D721Med (cell line): ENCODE data around the gene PPP1R7.

Experiments
- DNase-seq: peaks from one replicate; pipeline ENCODE4 v3.0.0; 2011; ENCODE audit warnings: low spot score; ENCODE audit not compliant: insufficient read length
- FAIRE-seq: peaks from 2 replicates; lab custom pipeline; 2011; peaks lifted over from hg19 to GRCh38; lab: Jason Lieb, UNC
- TF ChIP-seq, protein P1 (sequence below): IDR thresholded peaks from 2 replicates; pipeline ENCODE4 v1.5.1; 2012; ENCODE audit warnings: mild to moderate bottlenecking, control low read depth; ENCODE audit not compliant: insufficient read depth; ENCODE audit errors: missing control alignments

The PPP1R7 gene

DNA sequence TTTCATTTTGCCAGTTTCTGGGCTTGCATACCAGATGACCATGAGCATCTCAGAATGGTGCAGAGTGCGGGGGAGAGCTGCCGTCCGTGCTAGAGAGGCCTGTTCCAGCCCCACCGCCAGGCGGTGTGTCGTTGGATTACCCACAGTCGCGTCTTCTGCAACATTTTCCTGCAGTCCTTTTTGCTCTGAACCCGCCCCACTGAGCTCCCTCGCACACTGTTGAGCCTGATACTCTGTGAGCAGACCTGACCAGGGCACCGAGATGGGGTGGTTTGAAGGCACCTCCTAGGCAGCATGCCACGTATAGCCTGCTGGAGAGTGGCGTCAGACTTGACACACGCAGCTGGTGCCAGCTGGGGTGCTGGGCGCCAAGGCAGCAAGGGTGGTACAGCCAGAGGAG, 18.1 kb downstream of the PPP1R7 start:
- FAIRE-seq: no peak
- TF ChIP-seq, protein P1, sequence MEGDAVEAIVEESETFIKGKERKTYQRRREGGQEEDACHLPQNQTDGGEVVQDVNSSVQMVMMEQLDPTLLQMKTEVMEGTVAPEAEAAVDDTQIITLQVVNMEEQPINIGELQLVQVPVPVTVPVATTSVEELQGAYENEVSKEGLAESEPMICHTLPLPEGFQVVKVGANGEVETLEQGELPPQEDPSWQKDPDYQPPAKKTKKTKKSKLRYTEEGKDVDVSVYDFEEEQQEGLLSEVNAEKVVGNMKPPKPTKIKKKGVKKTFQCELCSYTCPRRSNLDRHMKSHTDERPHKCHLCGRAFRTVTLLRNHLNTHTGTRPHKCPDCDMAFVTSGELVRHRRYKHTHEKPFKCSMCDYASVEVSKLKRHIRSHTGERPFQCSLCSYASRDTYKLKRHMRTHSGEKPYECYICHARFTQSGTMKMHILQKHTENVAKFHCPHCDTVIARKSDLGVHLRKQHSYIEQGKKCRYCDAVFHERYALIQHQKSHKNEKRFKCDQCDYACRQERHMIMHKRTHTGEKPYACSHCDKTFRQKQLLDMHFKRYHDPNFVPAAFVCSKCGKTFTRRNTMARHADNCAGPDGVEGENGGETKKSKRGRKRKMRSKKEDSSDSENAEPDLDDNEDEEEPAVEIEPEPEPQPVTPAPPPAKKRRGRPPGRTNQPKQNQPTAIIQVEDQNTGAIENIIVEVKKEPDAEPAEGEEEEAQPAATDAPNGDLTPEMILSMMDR: no peak

DNA sequence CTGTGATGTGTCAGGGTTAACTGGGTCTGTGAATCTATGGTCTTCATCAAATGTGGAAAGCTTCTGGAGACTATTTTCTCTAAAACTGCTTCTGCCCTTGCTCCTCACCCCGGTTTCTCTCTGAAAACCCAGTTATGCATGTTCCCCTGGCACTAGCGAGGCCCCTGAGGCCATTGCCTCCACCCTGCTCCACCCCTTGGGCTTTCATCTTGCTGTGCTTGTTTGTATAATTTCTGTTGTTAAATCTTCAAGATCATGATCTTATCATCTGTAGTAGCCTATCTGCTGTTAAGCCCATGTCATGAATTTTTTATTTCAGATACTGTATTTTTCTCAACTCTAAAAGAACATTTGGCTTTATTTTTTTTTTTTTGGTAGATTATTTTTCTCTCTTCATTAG, 23.3 kb downstream of the PPP1R7 start:
- TF ChIP-seq, protein P1: no peak
- no peak for DNase-seq
- no peak for FAIRE-seq

More for the DNA sequence above, 18.1 kb downstream of the PPP1R7 start:
- DNase-seq: no peak

DNA sequence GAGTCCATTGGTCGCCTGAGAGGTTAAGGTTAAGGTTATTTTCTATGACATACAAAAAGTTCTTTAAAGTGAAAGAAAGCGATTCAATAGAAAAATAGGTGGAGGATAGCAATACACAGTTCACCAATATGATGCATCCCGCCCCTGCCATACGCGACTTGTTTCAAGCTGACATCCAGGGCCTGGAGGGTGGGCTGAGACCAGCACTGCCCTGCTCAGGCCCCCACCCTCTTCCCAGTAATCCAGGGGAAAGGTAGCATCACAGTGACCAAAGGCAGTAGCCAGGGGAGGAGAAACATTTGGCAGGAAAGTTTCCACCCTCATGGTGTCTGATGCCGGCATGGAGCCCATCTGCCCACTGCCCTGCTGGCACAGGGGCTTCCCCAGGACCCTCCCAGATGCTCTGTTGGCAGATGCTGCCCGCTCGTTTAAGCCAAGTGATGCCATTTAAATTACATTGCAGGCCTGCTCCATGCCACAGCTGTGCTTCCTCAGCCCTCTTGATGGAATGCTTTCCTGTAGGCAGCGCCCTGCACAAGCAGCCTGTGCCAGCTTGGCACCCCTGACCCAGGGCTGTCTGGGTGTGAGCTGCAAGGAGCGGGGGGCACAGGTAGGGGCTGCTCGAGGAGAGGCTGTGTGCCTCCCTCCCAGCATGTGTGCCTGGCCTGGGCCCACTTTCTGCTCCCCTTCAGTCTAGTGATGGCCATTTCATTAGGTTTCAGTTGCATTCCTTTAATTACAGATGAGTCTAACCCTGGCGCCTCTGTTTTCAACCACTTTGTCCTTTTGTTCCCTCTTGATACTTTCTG, 27.5 kb downstream of the PPP1R7 start:
- TF ChIP-seq, protein P1: no peak
- FAIRE-seq (no peak), DNase-seq (no peak)

DNA sequence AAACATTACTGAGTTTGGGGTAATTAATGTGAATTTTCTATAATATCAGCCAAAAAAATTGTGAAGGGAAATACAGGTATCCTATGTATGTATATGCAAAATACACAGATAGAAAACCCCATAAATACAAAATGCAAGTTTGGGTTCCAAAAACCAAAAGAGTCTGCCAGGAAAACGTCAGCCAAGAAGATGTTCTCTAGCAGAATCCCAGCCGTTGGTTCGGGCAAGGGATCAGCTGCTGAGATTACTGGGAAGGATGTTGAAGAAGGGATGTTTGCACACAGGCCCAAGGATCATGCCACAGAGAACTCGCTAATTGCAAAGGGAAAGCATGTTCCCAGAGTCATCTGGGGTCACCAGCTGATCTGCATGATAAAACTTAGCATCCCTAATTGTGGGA, 28.7 kb downstream of the PPP1R7 start:
- FAIRE-seq: no peak
- TF ChIP-seq, protein P1: no peak
- no peak for DNase-seq

DNA sequence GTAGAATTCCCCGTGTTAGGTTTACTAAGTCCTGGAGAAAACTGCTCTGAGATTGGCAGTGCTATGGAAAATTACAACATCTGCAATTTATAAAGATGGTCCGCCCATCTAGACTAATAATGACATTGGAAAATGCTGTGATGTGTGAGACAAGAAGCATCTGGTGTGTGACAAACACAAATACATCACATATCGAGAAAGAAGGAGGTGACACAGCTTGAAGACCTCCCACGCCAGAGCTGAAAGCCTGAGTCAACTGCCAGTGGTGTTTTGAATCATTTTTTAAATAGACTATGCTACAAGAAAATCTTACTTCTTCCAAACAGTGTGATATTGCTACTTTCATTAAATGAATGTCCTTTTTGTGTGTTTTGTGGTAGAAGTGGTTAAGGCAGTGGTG, 29.6 kb downstream of the PPP1R7 start:
- no peak for DNase-seq
- FAIRE-seq: no peak
- TF ChIP-seq, protein P1: no peak

DNA sequence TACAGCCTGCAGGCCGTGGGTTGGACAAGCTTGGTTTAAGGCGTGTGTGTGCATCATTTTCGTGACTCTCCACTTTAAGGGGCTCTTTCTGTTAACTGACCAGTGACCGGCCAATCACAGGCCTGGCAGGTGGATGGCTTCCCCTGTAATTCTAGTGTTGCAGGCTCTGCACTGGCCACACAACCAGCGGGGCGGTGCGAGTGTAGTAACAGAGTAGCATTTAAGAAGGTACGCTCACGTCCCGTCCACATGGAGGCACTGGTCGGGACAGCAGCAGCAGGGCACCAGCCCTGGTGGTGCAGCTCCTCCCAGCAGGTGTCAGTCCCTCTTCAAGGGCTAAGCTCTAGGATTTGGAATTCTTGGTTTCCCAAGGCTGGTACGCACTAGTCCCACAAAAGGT, 30.2 kb downstream of the PPP1R7 start:
- TF ChIP-seq, protein P1: no peak
- DNase-seq: no peak
- FAIRE-seq: no peak

DNA sequence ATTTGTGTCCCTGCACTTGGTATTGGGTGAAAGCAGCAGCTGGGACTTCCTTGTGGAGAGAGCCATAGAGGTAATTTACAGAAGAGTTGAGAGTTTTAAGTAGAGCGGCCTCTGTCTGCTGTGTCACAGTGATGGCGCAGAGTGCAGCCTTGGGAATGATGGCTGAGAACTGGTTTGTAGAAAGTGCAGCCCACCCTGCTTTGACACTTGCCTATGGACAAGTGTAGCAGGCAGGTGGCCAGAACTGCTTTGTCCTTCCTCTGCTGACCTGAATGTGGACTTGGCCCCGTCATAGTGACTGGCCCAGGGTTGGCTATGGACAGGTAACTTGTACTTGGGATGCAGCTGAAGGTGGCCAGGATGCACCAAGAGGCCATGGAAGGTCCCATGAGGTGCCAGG, 31.9 kb downstream of the PPP1R7 start:
- TF ChIP-seq, protein P1: no peak
- no peak for DNase-seq
- FAIRE-seq: no peak
